GM12872 (cell line): ENCODE data around the gene GADD45B.

ENCODE experiments used
- CTCF ChIP-seq: IDR thresholded peaks from 3 replicates; pipeline ENCODE4 v1.5.1; 2011; ENCODE audit warnings: low read depth, mild to moderate bottlenecking, low read length, moderate library complexity; ENCODE audit not compliant: insufficient read depth

The GADD45B gene

GRCh38 chr19:2511991-2512390 lies 36.1 kb downstream of the GADD45B start:
- TF ChIP-seq CTCF, result no peak

- no peak for TF ChIP-seq CTCF
Observed at GRCh38 chr19:2512523-2513431, 36.9 kb downstream of the GADD45B start.

GRCh38 chr19:2514981-2515518 lies 39.1 kb downstream of the GADD45B start:
- no peak for TF ChIP-seq CTCF

- TF ChIP-seq CTCF, result no peak
Observed at GRCh38 chr19:2516727-2517126, 40.8 kb downstream of the GADD45B start.

GRCh38 chr19:2517881-2518601 lies 42.1 kb downstream of the GADD45B start:
- TF ChIP-seq CTCF, result no peak

GRCh38 chr19:2519482-2519881 lies 43.6 kb downstream of the GADD45B start:
- no peak for TF ChIP-seq CTCF

GRCh38 chr19:2523630-2524311 lies 47.8 kb downstream of the GADD45B start:
- TF ChIP-seq CTCF, result no peak
